HEK293 (cell line): Measurements from ENCODE around the gene ZNF439.

Source experiments
- ZNF132 ChIP-seq: fragments of 450-650 bp; formaldehyde crosslinking; IDR thresholded peaks from 2 replicates; pipeline ENCODE4 v1.5.1; 2017; ENCODE audit warnings: missing biosample characterization, missing genetic modification characterization, borderline replicate concordance
- ZNF350 ChIP-seq: fragments of 450-650 bp; formaldehyde crosslinking; IDR thresholded peaks from 2 replicates; pipeline ENCODE4 v1.5.0; 2017; ENCODE audit warnings: missing biosample characterization, mild to moderate bottlenecking, missing genetic modification characterization

- TF ChIP-seq ZNF132 (tag by site-specific recombination) = no peak
- TF ChIP-seq ZNF350 (tag by site-specific recombination) = no peak
Observed at GRCh38 chr19:11843722-11844121, 4.8 kb upstream of the ZNF439 start.
